Amniotic stem cell (primary cell): Measurements from ENCODE around the gene EXOSC9.

ENCODE experiments used
- DNase-seq: peaks from one replicate; lab custom pipeline; 2025; lab: John Stamatoyannopoulos, UW

Gene EXOSC9

GRCh38 chr4:121789455-121789854 is 11.7 kb upstream of the EXOSC9 start:
- DNase-seq = no peak

- peak; percentile 46 for DNase-seq
Observed at GRCh38 chr4:121789960-121790829, 10.9 kb upstream of the EXOSC9 start.

DNA sequence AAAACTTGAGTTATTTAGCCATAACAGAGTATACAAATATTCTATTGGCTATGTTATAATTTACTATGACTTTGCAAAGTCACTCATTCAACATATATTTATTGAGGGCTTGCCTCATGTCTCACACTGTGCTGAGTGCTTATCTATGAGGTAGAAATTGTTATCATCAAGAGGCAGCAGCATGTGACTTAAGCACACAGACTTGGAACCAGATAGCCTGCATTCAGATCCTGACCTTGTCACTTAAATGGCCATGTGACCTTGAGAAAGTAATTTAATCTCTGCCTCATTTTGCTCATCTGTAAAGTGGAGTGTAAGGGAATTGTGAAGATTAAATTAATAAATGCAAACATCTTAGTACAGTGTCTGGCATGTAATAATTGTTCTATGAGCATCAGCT is 10.1 kb upstream of the EXOSC9 start:
- DNase-seq = no peak

DNA sequence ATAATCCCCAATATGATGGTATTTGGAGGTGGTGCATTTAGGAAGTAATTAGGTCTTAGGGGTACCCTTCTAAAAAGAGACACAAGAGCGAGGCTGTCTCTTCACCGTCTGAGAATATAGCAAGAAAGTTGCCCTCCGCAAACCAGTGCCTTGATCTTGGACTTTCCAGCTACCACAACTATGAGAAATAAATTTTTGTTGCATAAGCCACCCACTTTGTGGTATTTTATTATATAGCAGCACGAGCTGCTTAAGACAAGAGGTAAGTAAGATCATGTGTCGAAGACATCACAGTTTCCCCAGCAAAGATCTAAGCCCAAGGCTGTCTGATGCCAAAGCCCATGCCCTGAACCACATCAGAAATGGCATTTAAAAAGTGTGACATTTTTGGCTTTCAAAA is 9.6 kb upstream of the EXOSC9 start:
- peak; percentile 6 for DNase-seq

DNA sequence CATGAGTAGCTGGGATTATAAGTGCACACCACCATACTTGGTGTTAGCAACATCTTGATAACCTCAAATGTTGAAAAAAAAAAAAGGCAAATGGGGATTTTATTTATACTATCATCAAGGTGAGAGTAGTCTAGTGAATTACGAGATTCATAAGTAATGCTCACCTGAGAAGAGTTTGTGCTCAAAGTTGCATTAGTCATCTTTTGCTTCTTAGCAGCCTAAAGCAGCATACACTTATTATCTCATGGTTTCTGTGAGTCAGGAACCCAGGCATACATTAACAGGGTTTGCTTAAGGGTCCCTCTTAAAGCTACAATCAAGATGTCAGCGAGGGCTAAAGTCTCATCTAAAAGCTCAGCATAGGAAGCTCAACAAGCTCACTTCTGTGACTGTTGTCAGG is 8.2 kb upstream of the EXOSC9 start:
- no peak for DNase-seq

DNA sequence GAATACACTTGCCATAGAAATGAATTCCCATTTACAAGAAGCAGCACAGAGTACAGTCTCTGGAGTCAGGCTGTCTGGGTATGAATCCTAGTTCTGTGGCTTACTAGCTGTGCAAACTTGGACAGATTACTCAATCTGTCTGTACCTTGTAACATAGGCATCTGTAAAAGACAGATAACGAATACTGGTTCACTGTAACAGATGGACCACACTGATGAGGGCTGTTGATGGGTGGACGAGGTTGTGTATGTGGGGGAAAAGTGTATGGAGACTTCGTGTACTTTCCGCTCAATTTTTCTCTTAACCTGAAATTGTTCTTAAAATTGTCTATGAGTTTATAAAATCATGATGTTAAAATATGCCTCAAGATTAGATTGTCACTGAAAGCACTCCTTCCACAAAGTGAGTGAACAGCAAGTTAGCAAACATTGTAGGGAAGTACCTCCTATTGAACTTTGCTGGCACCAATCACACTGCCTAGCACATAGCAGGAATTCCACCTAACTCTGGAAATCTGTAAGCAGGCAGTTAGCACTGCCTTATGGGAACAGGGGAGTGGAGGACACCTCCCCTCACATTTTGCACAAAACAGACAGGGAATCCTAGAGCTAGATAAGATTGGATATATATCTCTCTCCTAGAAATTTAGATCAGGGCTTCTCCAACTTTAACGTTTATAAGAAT is 6.5 kb upstream of the EXOSC9 start:
- no peak for DNase-seq

DNA sequence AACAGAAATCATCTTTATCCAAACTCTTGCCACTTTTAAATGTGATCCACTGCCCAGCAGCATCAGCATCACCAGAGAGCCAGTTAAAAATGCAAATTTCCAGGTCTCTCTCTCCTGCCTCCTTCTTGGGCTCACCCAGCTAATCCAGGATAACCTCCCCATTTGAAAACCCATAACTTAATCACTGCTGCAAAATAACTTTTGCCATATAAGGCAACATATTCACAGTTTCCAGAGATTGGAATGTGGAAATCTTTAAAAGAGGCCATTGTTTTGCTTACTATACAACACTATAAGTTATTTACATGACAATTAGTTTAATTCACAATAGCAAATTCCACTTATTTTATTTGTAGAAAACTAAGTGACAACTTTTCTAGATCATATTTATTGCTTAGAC is 4.8 kb upstream of the EXOSC9 start:
- no peak for DNase-seq

DNA sequence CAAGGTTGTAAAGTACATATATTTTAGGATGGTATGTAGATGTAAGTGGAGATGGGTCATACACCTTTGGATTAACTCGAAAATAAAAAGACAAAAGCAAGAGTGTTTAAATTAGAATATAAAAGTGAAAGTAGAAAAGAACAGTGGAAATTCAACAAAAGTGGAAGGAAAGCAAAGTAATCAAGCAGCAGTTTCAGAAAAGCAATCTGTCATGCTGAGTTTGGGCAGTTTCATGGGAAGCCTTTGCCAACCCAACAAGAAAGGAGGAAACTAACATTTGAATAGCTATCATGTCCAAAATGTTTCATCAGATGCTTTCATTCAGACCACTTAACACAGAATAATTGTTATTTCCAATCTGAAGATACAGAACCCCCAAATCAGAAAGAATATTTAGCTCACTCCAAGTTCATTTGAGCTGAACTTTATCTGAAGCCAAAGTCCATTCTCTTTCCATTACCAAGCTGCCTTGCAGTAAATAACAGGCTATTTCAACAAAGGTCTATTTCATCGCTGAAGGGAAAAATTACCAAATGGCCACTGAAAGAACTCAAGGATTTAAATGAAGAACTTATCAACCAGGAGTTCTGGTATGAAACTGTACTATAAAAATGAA is 1.8 kb upstream of the EXOSC9 start:
- DNase-seq = no peak

DNA sequence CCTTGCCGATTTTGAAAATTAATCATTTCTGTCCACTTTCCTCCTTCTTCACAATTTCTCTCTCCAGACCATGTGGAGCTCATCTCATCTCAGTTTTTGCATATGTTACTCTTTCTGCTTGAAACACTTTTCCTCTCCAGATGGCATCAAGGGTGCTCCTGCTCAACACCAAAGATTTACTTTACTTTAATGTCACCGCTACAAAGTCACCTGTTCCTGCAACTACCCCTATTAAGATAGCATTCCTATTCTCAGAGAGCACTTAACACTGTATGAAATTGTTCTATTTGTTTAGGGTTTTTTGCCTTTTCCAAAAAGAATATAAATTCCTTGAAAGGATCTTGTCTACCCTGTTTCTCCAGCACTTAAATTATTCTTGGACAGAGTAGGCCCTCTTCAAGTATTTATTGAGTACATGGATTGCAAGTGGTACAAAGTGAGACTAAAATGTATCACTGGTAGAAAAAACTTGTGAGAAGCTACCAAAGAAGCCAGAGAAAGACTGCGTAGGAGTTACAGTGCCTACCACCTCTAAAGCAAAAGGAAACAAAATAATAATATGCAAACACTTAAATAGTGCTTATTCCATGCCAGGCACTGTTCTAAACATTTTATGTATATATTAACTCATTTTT is 1.1 kb upstream of the EXOSC9 start:
- no peak for DNase-seq

- DNase-seq = no peak
Observed at GRCh38 chr4:121800638-121800960, 524 bp upstream of the EXOSC9 start.

DNA sequence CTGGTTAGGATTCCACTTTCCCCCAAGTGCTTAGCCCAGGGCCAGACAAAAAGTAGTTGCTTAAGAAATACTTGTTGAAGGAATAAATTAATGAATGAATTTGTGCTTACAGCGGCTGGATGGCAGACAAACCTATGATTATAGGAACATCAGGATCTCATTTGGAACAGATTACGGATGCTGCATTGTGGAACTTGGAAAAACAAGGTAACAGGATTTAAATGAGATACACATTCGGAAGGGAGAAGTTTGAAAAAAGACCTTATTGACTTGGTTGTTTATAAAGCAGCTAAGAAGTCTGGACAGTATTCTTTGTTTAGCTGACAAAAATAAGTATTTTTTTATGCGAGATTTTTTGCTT is 572 bp downstream of the EXOSC9 start:
- DNase-seq = no peak

DNA sequence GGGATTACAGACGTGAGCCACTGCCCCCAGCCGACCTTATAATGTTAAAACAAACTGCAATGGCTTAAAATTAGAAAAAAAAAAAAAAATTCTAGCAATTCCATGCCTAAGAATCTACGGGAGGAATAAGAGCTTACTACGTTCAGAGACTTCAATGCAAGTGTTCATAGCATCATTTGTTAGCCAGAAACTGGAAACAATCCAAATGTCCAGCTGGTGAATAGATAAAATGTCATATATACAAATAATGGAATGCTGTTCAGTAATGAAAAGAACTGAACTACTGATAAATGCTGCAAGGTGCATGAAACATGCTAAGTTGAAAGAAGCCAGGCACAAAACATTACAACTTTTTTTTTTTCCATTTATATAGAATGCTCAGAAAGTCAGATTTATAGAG is 5.3 kb downstream of the EXOSC9 start:
- DNase-seq = no peak

DNA sequence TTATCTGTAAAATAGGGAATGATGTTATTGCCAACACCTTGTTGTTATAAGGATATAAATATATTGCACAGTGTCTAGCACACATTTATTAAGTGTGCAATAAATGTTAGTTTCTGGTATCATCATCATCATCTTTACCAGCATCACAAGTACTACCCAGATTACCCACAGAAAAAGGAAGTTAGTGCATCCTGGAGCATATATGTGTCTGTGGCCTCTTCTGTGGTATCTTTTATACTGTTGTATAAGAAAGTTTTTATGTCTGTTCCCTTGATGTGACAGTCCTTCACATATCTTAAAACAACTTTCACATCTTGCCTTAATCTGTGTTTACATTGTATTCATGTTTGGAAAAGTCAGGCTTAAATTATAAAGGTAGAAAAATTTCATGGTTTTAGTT is 10.0 kb downstream of the EXOSC9 start:
- DNase-seq = no peak

DNA sequence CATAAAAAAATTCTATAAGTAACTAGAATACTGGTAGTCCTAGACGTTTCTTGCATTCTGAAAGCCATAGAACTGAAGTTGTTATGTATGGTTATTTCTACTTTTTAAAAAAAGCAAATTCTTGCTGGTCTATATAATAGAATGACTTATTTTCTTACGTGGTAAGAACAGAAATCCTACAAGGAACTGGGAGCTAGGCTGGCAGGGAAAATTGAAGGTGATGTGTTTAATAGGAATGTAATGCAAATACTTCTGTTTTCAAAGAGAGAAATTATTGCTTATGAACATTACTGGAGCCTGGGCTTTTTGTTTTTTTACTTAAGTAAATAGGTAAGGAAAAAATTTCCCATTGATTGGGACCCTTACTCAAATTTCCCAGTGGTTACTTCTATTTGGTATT is 13.6 kb downstream of the EXOSC9 start:
- no peak for DNase-seq

DNA sequence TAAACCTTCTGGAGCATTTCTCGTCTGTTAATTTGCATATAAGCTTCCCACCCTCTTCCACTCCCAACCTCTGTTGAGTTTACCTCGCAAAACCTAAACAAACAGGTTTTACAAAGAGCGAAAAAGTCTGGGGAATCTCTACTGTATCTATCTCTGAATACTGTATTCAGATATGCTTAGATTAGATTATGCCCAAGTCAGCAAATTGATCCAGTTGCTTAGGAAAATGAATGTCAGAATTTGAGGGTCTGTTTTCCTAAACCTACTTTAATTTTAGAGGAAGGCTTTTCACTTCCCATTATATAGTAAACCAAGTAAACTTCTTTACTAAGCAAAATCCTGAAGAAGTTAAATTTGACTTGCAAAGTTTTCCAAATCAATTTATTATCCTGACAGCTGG is 15.9 kb downstream of the EXOSC9 start:
- no peak for DNase-seq

DNA sequence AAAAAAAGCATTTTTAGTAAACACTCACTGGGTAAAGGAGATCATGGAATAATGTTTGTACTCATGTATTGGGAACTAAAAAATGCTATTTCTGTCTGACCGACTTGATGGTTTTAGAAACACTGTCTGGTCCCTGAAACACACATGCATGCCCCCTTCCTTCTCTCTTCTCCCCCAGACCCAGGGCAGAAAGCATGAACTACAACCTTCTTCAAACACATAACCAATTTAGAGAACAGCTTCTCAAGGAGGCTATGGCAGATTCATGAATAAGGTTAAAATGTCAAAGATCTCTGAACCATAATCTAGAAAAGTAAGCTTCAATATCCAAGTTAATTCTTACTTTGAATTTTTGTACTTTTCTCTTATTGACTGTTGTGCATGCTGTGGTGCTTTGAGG is 16.6 kb downstream of the EXOSC9 start:
- no peak for DNase-seq

- no peak for DNase-seq
Observed at GRCh38 chr4:121818215-121818614, 17.1 kb downstream of the EXOSC9 start.

- no peak for DNase-seq
Observed at GRCh38 chr4:121819216-121819965, 18.3 kb downstream of the EXOSC9 start.

GRCh38 chr4:121822047-121822446 is 20.9 kb downstream of the EXOSC9 start:
- DNase-seq = no peak

- DNase-seq = no peak
Observed at GRCh38 chr4:121822796-121823504, 21.8 kb downstream of the EXOSC9 start.

- DNase-seq = peak; percentile 95
Observed at GRCh38 chr4:121823505-121824170, 22.5 kb downstream of the EXOSC9 start, which contains the start of gene CCNA2. Gene CCNA2 (minus strand): TSS chr4:121823883. CDS start chr4:121823628, 255 bp downstream.
